Effector CD8-positive, alpha-beta T cell (primary cell): Measurements from ENCODE around the gene ADD2.
"Not testable (repeated sequence)": the region's sequence is repeated elsewhere in the genome, so short reads cannot be mapped to it uniquely, and the experiment has no call there.

Source experiments
- DNase-seq: peaks from one replicate; lab custom pipeline; 2025; lab: John Stamatoyannopoulos, UW

ADD2 gene

GRCh38 chr2:70674636-70675430 lies 93.2 kb downstream of the ADD2 start:
- DNase-seq: no peak

- DNase-seq: no peak
Observed at GRCh38 chr2:70673041-70673647, 94.9 kb downstream of the ADD2 start.

- no peak for DNase-seq
Observed at GRCh38 chr2:70671092-70671675, 96.8 kb downstream of the ADD2 start.

- DNase-seq: no peak
Observed at GRCh38 chr2:70670626-70671025, 97.4 kb downstream of the ADD2 start.

- no peak for DNase-seq
Observed at GRCh38 chr2:70670202-70670601, 97.8 kb downstream of the ADD2 start.

GRCh38 chr2:70668911-70669310 lies 99.1 kb downstream of the ADD2 start:
- DNase-seq: no peak

- no peak for DNase-seq
Observed at GRCh38 chr2:70668432-70668831, 99.6 kb downstream of the ADD2 start.

- DNase-seq: no peak
Observed at GRCh38 chr2:70664525-70664924, 103.5 kb downstream of the ADD2 start.

GRCh38 chr2:70663411-70663810 lies 104.6 kb downstream of the ADD2 start:
- DNase-seq: no peak

GRCh38 chr2:70659551-70659950 lies 108.4 kb downstream of the ADD2 start:
- DNase-seq: no peak

GRCh38 chr2:70658476-70658875 lies 109.5 kb downstream of the ADD2 start:
- DNase-seq: no peak

- DNase-seq: no peak
Observed at GRCh38 chr2:70657246-70657645, 110.8 kb downstream of the ADD2 start.

- peak; percentile 10 for DNase-seq
Observed at GRCh38 chr2:70656421-70657010, 111.5 kb downstream of the ADD2 start.

GRCh38 chr2:70655786-70656185 lies 112.2 kb downstream of the ADD2 start:
- DNase-seq: no peak

- DNase-seq: not testable (repeated sequence)
Observed at GRCh38 chr2:70655211-70655610, 112.8 kb downstream of the ADD2 start.

- DNase-seq: no peak
Observed at GRCh38 chr2:70651727-70652126, 116.3 kb downstream of the ADD2 start.

- DNase-seq: no peak
Observed at GRCh38 chr2:70651014-70651413, 117.0 kb downstream of the ADD2 start.

- no peak for DNase-seq
Observed at GRCh38 chr2:70648961-70649360, 119.0 kb downstream of the ADD2 start.

GRCh38 chr2:70647873-70648481 lies 120.0 kb downstream of the ADD2 start:
- DNase-seq: peak; percentile 54

- DNase-seq: no peak
Observed at GRCh38 chr2:70646420-70646818, 121.6 kb downstream of the ADD2 start.

GRCh38 chr2:70645733-70646419 lies 122.1 kb downstream of the ADD2 start:
- no peak for DNase-seq

GRCh38 chr2:70643715-70644114 lies 124.3 kb downstream of the ADD2 start:
- DNase-seq: no peak
